Keratinocyte (primary cell): ENCODE measurements around the gene LMNTD2. TPM values are rescaled to one million over a fixed set of nuclear protein-coding genes. Genes with fewer than 3 reads are reported as not detected.

Experiments
- DNase-seq: peaks from one replicate; pipeline ENCODE4 v3.0.0-alpha.2; 2011; ENCODE audit warnings: low read depth, missing footprints, low spot score
- FAIRE-seq: peaks from 2 replicates; lab custom pipeline; 2011; peaks lifted over from hg19 to GRCh38; lab: Jason Lieb, UNC
- H2AFZ ChIP-seq: 2 replicates; pipeline ENCODE4 v1.6.0; 2012; ENCODE audit warnings: low read length, control low read depth, inconsistent platforms; ENCODE audit not compliant: control insufficient read depth
- H3K27ac ChIP-seq: 2 replicates; pipeline ENCODE4 v1.5.1; 2011; ENCODE audit warnings: low read length; ENCODE audit not compliant: control insufficient read depth, insufficient read depth
- H3K27me3 ChIP-seq: 3 replicates; pipeline ENCODE4 v1.6.0; 2011; ENCODE audit warnings: low read length; ENCODE audit not compliant: control insufficient read depth, insufficient read depth; ENCODE audit errors: extremely low read depth
- H3K36me3 ChIP-seq, 2 experiments: 2 replicates in 1 of 2; 3 replicates in 1 of 2; pipeline ENCODE4 v1.5.1; 2011; ENCODE audit warnings: low read length in 2 of 2, mild to moderate bottlenecking in 1 of 2; ENCODE audit not compliant: control insufficient read depth in 2 of 2, insufficient read depth in 2 of 2; ENCODE audit errors: extremely low read depth in 1 of 2
- H3K4me1 ChIP-seq: 3 replicates; pipeline ENCODE4 v1.5.1; 2011; ENCODE audit warnings: low read length; ENCODE audit not compliant: control insufficient read depth, insufficient read depth; ENCODE audit errors: extremely low read depth
- H3K4me2 ChIP-seq: 3 replicates; pipeline ENCODE4 v1.6.0; 2011; ENCODE audit warnings: low read depth, low read length; ENCODE audit not compliant: control insufficient read depth, insufficient read depth; ENCODE audit errors: extremely low read depth
- H3K4me3 ChIP-seq, 3 experiments: fragments of 200-600 bp in 1 of 3; sonication (generic) in 1 of 3; 2 replicates in 2 of 3; 3 replicates in 1 of 3; pipeline ENCODE4 v1.5.1; 2011 to 2016; ENCODE audit warnings: low read length in 3 of 3, mild to moderate bottlenecking in 3 of 3, control low read depth in 2 of 3, inconsistent platforms in 1 of 3, low read depth in 1 of 3, mixed read lengths in 1 of 3, mixed run types in 1 of 3, moderate library complexity in 1 of 3; ENCODE audit not compliant: control insufficient read depth in 2 of 3, insufficient read depth in 2 of 3; ENCODE audit errors: extremely low read depth in 1 of 3
- H3K79me2 ChIP-seq: 2 replicates; pipeline ENCODE4 v1.6.0; 2012; ENCODE audit warnings: low read length; ENCODE audit not compliant: control insufficient read depth, insufficient read depth
- H3K9ac ChIP-seq: 3 replicates; pipeline ENCODE4 v1.6.0; 2011; ENCODE audit warnings: low read length; ENCODE audit not compliant: control insufficient read depth, insufficient read depth; ENCODE audit errors: extremely low read depth
- H3K9me1 ChIP-seq: 3 replicates; pipeline ENCODE4 v1.6.0; 2011; ENCODE audit warnings: low read length; ENCODE audit not compliant: control insufficient read depth, insufficient read depth; ENCODE audit errors: extremely low read depth
- H3K9me3 ChIP-seq: 2 replicates; pipeline ENCODE4 v1.5.1; 2012; ENCODE audit warnings: low read depth, low read length; ENCODE audit not compliant: control insufficient read depth
- H4K20me1 ChIP-seq: 3 replicates; pipeline ENCODE4 v1.6.0; 2011; ENCODE audit warnings: low read length; ENCODE audit not compliant: control insufficient read depth, insufficient read depth; ENCODE audit errors: extremely low read depth
- CTCF ChIP-seq, 3 experiments: IDR thresholded peaks in 1 of 3; conservative IDR thresholded peaks in 1 of 3; optimal IDR thresholded peaks in 1 of 3; 2 replicates in 2 of 3; 3 replicates in 1 of 3; pipeline versions ENCODE3 to v1.5.1; 2011; ENCODE audit warnings: low read length in 3 of 3, mild to moderate bottlenecking in 3 of 3, moderate library complexity in 2 of 3, control low read depth in 1 of 3, inconsistent platforms in 1 of 3; ENCODE audit not compliant: insufficient read depth in 2 of 3; ENCODE audit errors: extremely low read depth in 1 of 3
- EZH2 ChIP-seq: IDR thresholded peaks from one replicate; pipeline ENCODE4 v1.6.1; 2012; ENCODE audit warnings: inconsistent platforms, mild to moderate bottlenecking, low read length, moderate library complexity
- dilution Hi-C: fragments of 300-500 bp; cut with MboI; formaldehyde crosslinking; loops from one replicate; pipeline ENCODE4 v1.7.0; 2020; ENCODE audit warnings: low sequenced_read_pairs; ENCODE audit not compliant: extremely low pct_ligation_motif_present
- polyA plus RNA-seq, 5 experiments: library from polyadenylated mRNA; depleted of rRNA in 3 of 5; stranded (reverse) in 3 of 5; stranded (forward) in 1 of 5; unstranded in 1 of 5; fragments of >200 nt; gene quantifications; 1 replicate in 1 of 5; 2 replicates in 3 of 5; 3 replicates in 1 of 5; pipeline versions ENCODE4 v1.2.1 to v1.2.3, GENCODE V29; 2011 to 2012; ENCODE audit warnings: missing spikeins in 2 of 5, low read depth in 1 of 5, low replicate concordance in 1 of 5

The LMNTD2 gene
- polyA plus RNA-seq, 1 donor (not counting 4 experiments of a cell fraction or from before 2014, with no cell fraction given): 1.2 TPM

- H3K4me2 ChIP-seq: no peak overlapping the region
- no peaks in the 10 kb centered on the region for H3K9me3 ChIP-seq
- H3K36me3 ChIP-seq: no peaks in the 10 kb centered on the region
- dilution Hi-C loops: no loop called here
- H3K4me1 ChIP-seq: no peaks in the 10 kb centered on the region
- peaks cover 6% of the 10 kb centered on the region for H3K27me3 ChIP-seq
- no peak overlapping the region for H3K9ac ChIP-seq
- FAIRE-seq (no peak), DNase-seq (no peak)
- H3K9me1 ChIP-seq: no peaks in the 10 kb centered on the region
- no peak overlapping the region for H3K27ac ChIP-seq
- H3K79me2 ChIP-seq: no peaks in the 10 kb centered on the region
- no peak for TF ChIP-seq CTCF (optimal IDR thresholded peaks at IDR 0.05 in 1 of 3, IDR thresholded peaks at IDR 0.05 in 1 of 3, conservative IDR thresholded peaks at IDR 0.05 in 1 of 3; ENCODE audit: extremely low read depth in 1 of 3, insufficient read depth in 2 of 3, low read length in 3 of 3)
- TF ChIP-seq EZH2: no peak
- no peak overlapping the region for H2AFZ ChIP-seq
- no peak overlapping the region for H3K4me3 ChIP-seq
- no peaks in the 10 kb centered on the region for H4K20me1 ChIP-seq
Observed at GRCh38 chr11:545171-545570, 15.4 kb downstream of the LMNTD2 start.

- H4K20me1 ChIP-seq: no peaks in the 10 kb centered on the region
- H3K4me2 ChIP-seq: no peak overlapping the region
- dilution Hi-C loops: no loop called here
- no peak overlapping the region for H2AFZ ChIP-seq
- H3K4me3 ChIP-seq: no peak overlapping the region
- H3K79me2 ChIP-seq: no peaks in the 10 kb centered on the region
- TF ChIP-seq CTCF (optimal IDR thresholded peaks at IDR 0.05 in 1 of 3, IDR thresholded peaks at IDR 0.05 in 1 of 3, conservative IDR thresholded peaks at IDR 0.05 in 1 of 3; ENCODE audit: extremely low read depth in 1 of 3, insufficient read depth in 2 of 3, low read length in 3 of 3) (no peak), EZH2 (no peak)
- no peaks in the 10 kb centered on the region for H3K9me1 ChIP-seq
- H3K4me1 ChIP-seq: no peaks in the 10 kb centered on the region
- no peak for FAIRE-seq
- peaks cover 6% of the 10 kb centered on the region for H3K27me3 ChIP-seq
- DNase-seq: no peak
- H3K36me3 ChIP-seq: no peaks in the 10 kb centered on the region
- H3K9me3 ChIP-seq: no peaks in the 10 kb centered on the region
- H3K9ac ChIP-seq: no peak overlapping the region
- no peak overlapping the region for H3K27ac ChIP-seq
Observed at GRCh38 chr11:544817-545166, 15.7 kb downstream of the LMNTD2 start.
